ENCODE data around the gene CDH3.

- TF ChIP-seq CTCF (IDR thresholded peaks at IDR 0.05) (no peak), POLR2A (IDR thresholded peaks at IDR 0.05) (no peak)
These were observed 101.8 kb downstream of the CDH3 start for GRCh38 chr16:68746951-68747350.

Measured in esophagus squamous epithelium (tissue), 4 donors.